HG03097 (cell line): ENCODE data around the gene KIRREL2.
"Not testable (repeated sequence)": the region's sequence is repeated elsewhere in the genome, so short reads cannot be mapped to it uniquely, and the experiment has no call there.

Experiments used
- ATAC-seq: cut with Tn5 transposase; IDR thresholded peaks from one replicate; pipeline ENCODE4 v1.9.1; 2021; ENCODE audit not compliant: unreplicated experiment, low FRiP score

Gene KIRREL2

GRCh38 chr19:35868823-35869326 lies 12.2 kb downstream of the KIRREL2 start:
- no peak for ATAC-seq

- ATAC-seq = no peak
Measured at GRCh38 chr19:35869327-35870123, 12.8 kb downstream of the KIRREL2 start.

- ATAC-seq = not testable (repeated sequence)
Measured at GRCh38 chr19:35870124-35870736, 13.5 kb downstream of the KIRREL2 start.

GRCh38 chr19:35870798-35871197 lies 14.1 kb downstream of the KIRREL2 start:
- no peak for ATAC-seq

- ATAC-seq = no peak
Measured at GRCh38 chr19:35871611-35872010, 14.9 kb downstream of the KIRREL2 start.

- no peak for ATAC-seq
Measured at GRCh38 chr19:35872180-35872579, 15.5 kb downstream of the KIRREL2 start.

- no peak for ATAC-seq
Measured at GRCh38 chr19:35874392-35874930, 17.8 kb downstream of the KIRREL2 start.

GRCh38 chr19:35879068-35879467 lies 22.4 kb downstream of the KIRREL2 start:
- ATAC-seq = no peak

GRCh38 chr19:35879770-35880317 lies 23.1 kb downstream of the KIRREL2 start:
- no peak for ATAC-seq

- ATAC-seq = no peak
Measured at GRCh38 chr19:35882114-35882832, 25.6 kb downstream of the KIRREL2 start.

GRCh38 chr19:35883882-35884281 lies 27.2 kb downstream of the KIRREL2 start:
- no peak for ATAC-seq

GRCh38 chr19:35885225-35885738 lies 28.6 kb downstream of the KIRREL2 start:
- ATAC-seq = no peak

GRCh38 chr19:35885904-35886303 lies 29.2 kb downstream of the KIRREL2 start:
- no peak for ATAC-seq

GRCh38 chr19:35887197-35887596 lies 30.5 kb downstream of the KIRREL2 start:
- ATAC-seq = no peak

- ATAC-seq = no peak
Measured at GRCh38 chr19:35888398-35888797, 31.7 kb downstream of the KIRREL2 start.

GRCh38 chr19:35889370-35890112 lies 32.8 kb downstream of the KIRREL2 start:
- ATAC-seq = no peak

GRCh38 chr19:35890113-35890650 lies 33.5 kb downstream of the KIRREL2 start:
- no peak for ATAC-seq

- ATAC-seq = not testable (repeated sequence)
Measured at GRCh38 chr19:35891819-35892218, 35.1 kb downstream of the KIRREL2 start.

GRCh38 chr19:35894342-35894741 lies 37.6 kb downstream of the KIRREL2 start:
- no peak for ATAC-seq
